Measurements from ENCODE around the gene CLIC4.

GRCh38 chr1:24865168-24865567 lies 119.9 kb downstream of the CLIC4 start:
- TF ChIP-seq CTCF (IDR thresholded peaks at IDR 0.05) (no peak), POLR2A (IDR thresholded peaks at IDR 0.05) (no peak)
